Measurements from ENCODE around the gene TCFL5.

TCFL5 gene

DNA sequence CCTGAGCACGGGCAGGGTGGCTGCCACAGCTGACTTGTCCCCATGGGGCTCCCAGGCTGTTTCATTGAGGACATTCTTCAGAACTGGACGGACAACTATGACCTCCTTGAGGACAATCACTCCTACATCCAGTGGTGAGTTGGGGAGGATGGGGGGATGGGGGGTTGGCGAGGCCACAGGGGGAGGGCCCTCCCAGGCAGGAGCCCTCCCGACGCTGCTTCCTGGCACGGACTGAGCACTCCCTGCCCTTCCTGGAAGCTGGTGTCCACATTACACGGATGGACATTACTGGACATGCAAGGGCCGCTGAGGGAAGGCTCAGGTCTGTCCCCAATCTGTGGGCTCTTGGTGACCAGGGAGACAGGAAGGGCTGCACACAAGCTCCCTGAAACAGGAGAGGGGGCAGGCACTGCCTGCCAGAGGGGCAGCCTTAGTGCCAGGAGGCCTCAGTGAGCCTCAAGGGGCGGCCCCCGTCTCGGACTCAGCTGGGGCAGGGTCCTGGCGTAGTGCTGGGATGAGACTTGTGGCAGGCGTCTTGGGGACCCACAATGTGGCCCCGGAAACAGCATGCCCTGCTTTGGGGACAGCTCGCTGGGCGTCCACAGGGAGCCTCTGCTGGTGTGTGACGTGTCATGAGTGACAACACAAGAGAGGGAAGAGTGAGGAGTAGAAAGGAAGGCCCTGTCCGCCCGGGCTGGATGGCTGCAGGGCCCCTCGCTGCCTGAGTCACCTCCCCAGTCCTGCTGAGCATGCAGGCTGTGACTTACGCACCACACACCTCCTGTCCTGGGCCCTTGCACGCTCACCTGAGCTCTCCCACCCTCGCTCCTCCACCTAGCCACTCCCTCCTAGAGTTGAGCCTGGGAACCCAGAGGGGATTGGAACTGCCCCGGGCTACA, 51.8 kb downstream of the TCFL5 start:
- no peak overlapping the region for H3K4me3 ChIP-seq (ENCODE audit: low read depth, low read length)
- TF ChIP-seq CTCF (IDR thresholded peaks at IDR 0.05; ENCODE audit: low read depth, low read length, missing control alignments): no peak
- no peak for DNase-seq (ENCODE audit: low read depth)

GRCh38 chr20:62808211-62808865, 53.3 kb downstream of the TCFL5 start:
- DNase-seq (ENCODE audit: low read depth): no peak
- peak; percentile 90 for TF ChIP-seq CTCF (IDR thresholded peaks at IDR 0.05; ENCODE audit: low read depth, low read length, missing control alignments)
- no peak overlapping the region for H3K4me3 ChIP-seq (ENCODE audit: low read depth, low read length)

DNA sequence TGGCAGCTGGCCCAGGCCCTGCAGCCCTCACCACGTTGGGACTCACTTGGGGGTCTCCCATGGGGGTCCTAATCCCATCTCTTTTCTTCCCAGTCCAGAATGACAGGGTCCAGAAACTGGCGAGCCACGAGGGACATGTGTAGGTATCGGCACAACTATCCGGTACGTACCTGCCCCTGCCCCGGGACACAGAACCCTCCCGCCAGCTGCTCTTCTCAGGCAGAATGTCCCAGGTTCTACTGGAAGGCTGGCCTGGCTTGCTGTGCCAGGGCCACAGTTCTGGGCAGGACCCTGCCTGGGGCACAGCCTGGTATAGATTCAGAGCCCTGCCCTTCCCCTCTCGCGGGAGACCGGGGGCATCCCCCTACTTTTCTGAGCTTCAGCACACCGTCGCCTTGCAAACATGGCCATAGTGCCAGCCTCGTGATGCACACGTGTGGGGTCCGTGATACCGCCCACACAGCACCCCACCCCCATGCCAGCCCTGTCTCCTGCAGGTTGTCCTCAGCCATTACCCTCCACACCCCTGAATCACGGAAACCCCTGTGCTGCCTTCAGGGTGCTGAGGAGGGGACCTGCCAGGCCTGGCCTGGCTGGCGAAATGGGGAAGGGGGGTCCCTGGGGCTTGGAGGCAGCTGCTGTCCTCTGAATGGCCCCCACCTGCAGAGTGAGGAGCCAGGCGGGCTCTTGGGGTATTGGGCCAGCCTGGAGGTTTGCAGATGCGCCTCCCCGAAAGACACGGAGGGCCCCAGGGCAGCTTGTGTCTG, 54.0 kb downstream of the TCFL5 start:
- TF ChIP-seq CTCF (IDR thresholded peaks at IDR 0.05; ENCODE audit: low read depth, low read length, missing control alignments): no peak
- DNase-seq (ENCODE audit: low read depth): no peak
- H3K4me3 ChIP-seq (ENCODE audit: low read depth, low read length): no peak overlapping the region

- no peak for TF ChIP-seq CTCF (IDR thresholded peaks at IDR 0.05; ENCODE audit: low read depth, low read length, missing control alignments)
- DNase-seq (ENCODE audit: low read depth): no peak
Observed at GRCh38 chr20:62806383-62807050, 55.1 kb downstream of the TCFL5 start.

DNA sequence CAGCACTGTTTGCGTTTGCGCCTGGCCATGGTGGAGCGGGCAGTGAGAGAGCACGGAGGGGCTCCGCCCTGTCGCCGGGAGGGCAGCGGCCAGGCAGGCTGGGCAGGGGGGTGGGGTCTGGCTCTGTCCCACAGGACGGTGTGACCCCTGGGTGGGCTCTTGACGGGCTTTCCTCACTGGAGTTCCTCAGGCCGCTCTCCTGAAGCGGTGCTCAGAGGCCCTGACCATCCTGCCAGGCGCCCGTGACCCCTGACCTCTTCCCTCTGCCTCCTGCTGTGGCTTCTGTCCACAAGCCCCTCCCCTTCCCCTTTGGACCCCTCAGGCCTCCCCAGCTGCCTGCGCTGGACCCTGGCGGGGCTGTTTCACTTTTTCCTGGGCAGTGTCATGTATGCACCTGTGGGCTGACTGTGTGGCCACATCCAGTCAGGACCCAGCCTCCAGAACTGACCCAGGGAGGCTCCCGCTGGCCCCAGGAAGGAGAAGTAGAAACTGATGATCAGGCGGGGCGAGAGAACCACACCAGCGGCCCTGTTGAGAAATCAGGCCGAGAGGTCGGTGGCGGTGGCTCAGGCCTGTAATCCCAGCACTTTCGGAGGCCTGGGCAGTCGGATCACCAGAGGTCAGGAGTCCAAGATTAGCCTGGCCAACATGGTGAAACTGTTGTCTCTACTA, 55.8 kb downstream of the TCFL5 start:
- TF ChIP-seq CTCF (IDR thresholded peaks at IDR 0.05; ENCODE audit: low read depth, low read length, missing control alignments): no peak
- no peak for DNase-seq (ENCODE audit: low read depth)
- H3K4me3 ChIP-seq (ENCODE audit: low read depth, low read length): peak overlapping the region; percentile 90

More at GRCh38 chr20:62806383-62807050, 55.1 kb downstream of the TCFL5 start:
- peak overlapping the region; percentile 90 for H3K4me3 ChIP-seq (ENCODE audit: low read depth, low read length)

GRCh38 chr20:62805155-62805710, 56.4 kb downstream of the TCFL5 start:
- no peak for DNase-seq (ENCODE audit: low read depth)
- TF ChIP-seq CTCF (IDR thresholded peaks at IDR 0.05; ENCODE audit: low read depth, low read length, missing control alignments): no peak
- H3K4me3 ChIP-seq (ENCODE audit: low read depth, low read length): peak overlapping the region; percentile 90
